HCT116 (cell line): ENCODE data around the gene EYA3. TPM values are rescaled to one million over a fixed set of nuclear protein-coding genes. Genes with fewer than 3 reads are reported as not detected.

ENCODE experiments used
- ATAC-seq: fragments of 200-7000 bp; cut with Tn5 transposase; 2 replicates; pipeline ENCODE4 v1.9.1; 2020; ENCODE audit warnings: mild to moderate bottlenecking, moderate library complexity
- BruUV-seq: library from RNA; stranded (reverse); fragments of 400-500 nt; replicated peaks from 2 replicates; lab custom pipeline; 2021; lab: Mats Ljungman, UMichigan
- CTCF ChIA-PET: fragments of 300-600 bp; sonication (Branson Sonifier 250); formaldehyde crosslinking; loops from one replicate; lab custom pipeline; 2021; ENCODE audit warnings: antibody characterized with exemption; lab: Charles Lee
- POLR2A ChIA-PET: fragments of 300-600, 350-600 bp; sonication (Branson Sonifier 250); formaldehyde crosslinking; loops from one replicate; lab custom pipeline; 2021; ENCODE audit warnings: antibody characterized with exemption; lab: Charles Lee
- RAD21 ChIA-PET, 2 experiments: fragments of 300-600 bp; sonication (Branson Sonifier 250); formaldehyde crosslinking; loops; one replicate each; lab custom pipeline; 2023; ENCODE audit warnings: low total read pairs in 2 of 2; ENCODE audit not compliant: uncharacterized antibody in 2 of 2, unreplicated experiment in 2 of 2, low non-redundant PET in 1 of 2; lab: Charles Lee
- DNase-seq: peaks from one replicate; pipeline ENCODE4 v3.0.0-alpha.2; 2010; ENCODE audit warnings: low read depth, low spot score
- H2AFZ ChIP-seq: fragments of 200-600 bp; shearing (Covaris generic), sonication (generic); 2 replicates; pipeline ENCODE4 v1.6.1; 2017; ENCODE audit warnings: low read depth, mixed run types, mixed read lengths, antibody characterized with exemption, low read length; ENCODE audit not compliant: poor library complexity, severe bottlenecking
- H3K27ac ChIP-seq: 2 replicates; pipeline ENCODE4 v1.5.1; 2012; ENCODE audit warnings: low read depth, low read length
- H3K27me3 ChIP-seq: fragments of 200-600 bp; sonication (generic); 2 replicates; pipeline ENCODE4 v1.6.1; 2016; ENCODE audit warnings: mixed run types, low read length, mixed read lengths; ENCODE audit not compliant: insufficient read depth
- H3K36me3 ChIP-seq, 2 experiments: fragments of 200-500 bp in 1 of 2; fragments of 200-600 bp in 1 of 2; sonication (Bioruptor generic) in 1 of 2; sonication (generic) in 1 of 2; 2 replicates each; pipeline versions ENCODE4 v1.5.1 to v1.6.1; 2014 to 2016; ENCODE audit warnings: low read length in 2 of 2, inconsistent platforms in 1 of 2, mixed read lengths in 1 of 2, mixed run types in 1 of 2; ENCODE audit not compliant: insufficient read depth in 2 of 2, control insufficient read depth in 1 of 2
- H3K4me1 ChIP-seq, 2 experiments: fragments of 200-600 bp in 1 of 2; sonication (generic) in 1 of 2; 2 replicates each; pipeline versions ENCODE4 v1.5.1 to v1.6.1; 2012 to 2017; ENCODE audit warnings: low read length in 2 of 2, inconsistent platforms in 1 of 2, mild to moderate bottlenecking in 1 of 2, mixed read lengths in 1 of 2, mixed run types in 1 of 2, moderate library complexity in 1 of 2; ENCODE audit not compliant: insufficient read depth in 2 of 2, control insufficient read depth in 1 of 2
- H3K4me2 ChIP-seq: fragments of 200-600 bp; sonication (generic); 2 replicates; pipeline ENCODE4 v1.6.1; 2017; ENCODE audit warnings: mixed run types, low read length, mixed read lengths
- H3K4me3 ChIP-seq, 2 experiments: fragments of 200-600 bp in 1 of 2; sonication (generic) in 1 of 2; replicated peaks in 1 of 2; 2 replicates each; pipeline ENCODE4 v1.5.1; 2011 to 2016; ENCODE audit warnings: low read length in 2 of 2, control low read depth in 1 of 2, low read depth in 1 of 2, mild to moderate bottlenecking in 1 of 2, mixed read lengths in 1 of 2, mixed run types in 1 of 2
- H3K79me2 ChIP-seq: fragments of 200-600 bp; sonication (generic); 2 replicates; pipeline ENCODE4 v1.6.1; 2017; ENCODE audit warnings: mild to moderate bottlenecking, mixed run types, low read length, moderate library complexity, mixed read lengths; ENCODE audit not compliant: insufficient read depth
- H3K9ac ChIP-seq: fragments of 200-600 bp; sonication (generic); 2 replicates; pipeline ENCODE4 v1.6.1; 2016; ENCODE audit warnings: low read length, mixed read lengths
- H3K9me2 ChIP-seq: fragments of 200-600 bp; sonication (generic), shearing (Covaris generic); 2 replicates; pipeline ENCODE4 v1.6.1; 2017; ENCODE audit warnings: mixed run types, mild to moderate bottlenecking, moderate library complexity; ENCODE audit not compliant: insufficient read depth
- H3K9me3 ChIP-seq, 2 experiments: fragments of 200-500 bp in 1 of 2; fragments of 200-600 bp in 1 of 2; sonication (Bioruptor generic) in 1 of 2; sonication (generic) in 1 of 2; 2 replicates each; pipeline ENCODE4 v1.6.1; 2014 to 2017; ENCODE audit warnings: low read length in 2 of 2, mixed read lengths in 2 of 2, inconsistent platforms in 1 of 2, low read depth in 1 of 2, mild to moderate bottlenecking in 1 of 2, mixed run types in 1 of 2, moderate library complexity in 1 of 2; ENCODE audit not compliant: control insufficient read depth in 1 of 2, insufficient read depth in 1 of 2
- H4K20me1 ChIP-seq: fragments of 200-600 bp; sonication (generic), shearing (Covaris generic); 2 replicates; pipeline ENCODE4 v1.6.1; 2017; ENCODE audit warnings: mixed run types, mild to moderate bottlenecking, moderate library complexity; ENCODE audit not compliant: insufficient read depth
- CTCF ChIP-seq, 3 experiments: fragments of 200-600 bp in 1 of 3; sonication (generic) in 1 of 3; IDR thresholded peaks in 2 of 3; conservative IDR thresholded peaks in 1 of 3; 2 replicates each; pipeline ENCODE4 v1.5.1; 2012 to 2017; ENCODE audit warnings: low read depth in 2 of 3, low read length in 2 of 3, antibody characterized with exemption in 1 of 3, borderline replicate concordance in 1 of 3, control low read depth in 1 of 3, mild to moderate bottlenecking in 1 of 3, mixed read lengths in 1 of 3, mixed run types in 1 of 3, moderate library complexity in 1 of 3; ENCODE audit not compliant: insufficient read depth in 1 of 3
- FOSL1 ChIP-seq: IDR thresholded peaks from 2 replicates; pipeline ENCODE4 v1.6.1; 2012; ENCODE audit warnings: low read depth
- RAD21 ChIP-seq: IDR thresholded peaks from 2 replicates; pipeline ENCODE4 v1.6.1; 2012; ENCODE audit warnings: low read depth, mild to moderate bottlenecking
- REST ChIP-seq: IDR thresholded peaks from 2 replicates; pipeline ENCODE4 v1.6.1; 2012; ENCODE audit warnings: low read depth
- intact Hi-C: fragments of 100-400 bp; cut with micrococcal nuclease; formaldehyde crosslinking; loops from 2 replicates; pipeline ENCODE4 v1.10.0; 2022
- total RNA-seq: library from RNA; stranded (reverse); gene quantifications from one replicate; pipeline ENCODE4 v1.2.1, GENCODE V29; 2021; ENCODE audit not compliant: unreplicated experiment

Gene EYA3
- total RNA-seq, 1 experiment from 2014 or later, result 25.9 TPM

GRCh38 chr1:28002600-28002999 lies 85.8 kb downstream of the EYA3 start:
- Histone ChIP-seq H2AFZ (no peak overlapping the region), H4K20me1 (no peaks in the 10 kb centered on the region), H3K9ac (no peak overlapping the region), H3K4me1 (no peaks in the 10 kb centered on the region), H3K9me2 (no peaks in the 10 kb centered on the region), H3K79me2 (no peaks in the 10 kb centered on the region), H3K4me2 (no peak overlapping the region), H3K9me3 (no peaks in the 10 kb centered on the region), H3K27ac (no peak overlapping the region), H3K36me3 (peaks cover 11 to 19% of the 10 kb centered on the region in 2 experiments), H3K4me3 (no peak overlapping the region), H3K27me3 (no peaks in the 10 kb centered on the region)
- DNase-seq (no peak), ATAC-seq (no peak)
- RAD21 ChIA-PET, result no interaction called here
- no peak for TF ChIP-seq RAD21
- TF ChIP-seq CTCF (IDR thresholded peaks at IDR 0.05 in 2 of 3, conservative IDR thresholded peaks at IDR 0.05 in 1 of 3; ENCODE audit: borderline replicate concordance in 1 of 3, insufficient read depth in 1 of 3, low read depth in 2 of 3, low read length in 2 of 3), result no peak
- no peak for TF ChIP-seq REST
- TF ChIP-seq FOSL1, result no peak
- intact Hi-C loops, result no loop called here
- POLR2A ChIA-PET, result interaction anchor here (1.3 kb wide), 1 partner anchor 31 kb away, joined by 3 read pairs; no protein-coding TSS in a partner anchor
- BruUV-seq, result no TSS peak
- CTCF ChIA-PET, result no interaction called here
